Activated effector memory CD4-positive, alpha-beta T cell treated with anti-CD3 and anti-CD28 coated beads, Interleukin-2, amount 50 U/mL, for 16 hours (primary cell): ENCODE measurements around the gene FGFRL1.
A peak's percentile ranks its signal among the peaks of the same experiment; 100 is the strongest.
"Not testable (repeated sequence)": the region's sequence is repeated elsewhere in the genome, so short reads cannot be mapped to it uniquely, and the experiment has no call there.

Experiments used
- DNase-seq: peaks from one replicate; pipeline ENCODE4 v3.0.0-alpha.2; 2020

The FGFRL1 gene

DNA sequence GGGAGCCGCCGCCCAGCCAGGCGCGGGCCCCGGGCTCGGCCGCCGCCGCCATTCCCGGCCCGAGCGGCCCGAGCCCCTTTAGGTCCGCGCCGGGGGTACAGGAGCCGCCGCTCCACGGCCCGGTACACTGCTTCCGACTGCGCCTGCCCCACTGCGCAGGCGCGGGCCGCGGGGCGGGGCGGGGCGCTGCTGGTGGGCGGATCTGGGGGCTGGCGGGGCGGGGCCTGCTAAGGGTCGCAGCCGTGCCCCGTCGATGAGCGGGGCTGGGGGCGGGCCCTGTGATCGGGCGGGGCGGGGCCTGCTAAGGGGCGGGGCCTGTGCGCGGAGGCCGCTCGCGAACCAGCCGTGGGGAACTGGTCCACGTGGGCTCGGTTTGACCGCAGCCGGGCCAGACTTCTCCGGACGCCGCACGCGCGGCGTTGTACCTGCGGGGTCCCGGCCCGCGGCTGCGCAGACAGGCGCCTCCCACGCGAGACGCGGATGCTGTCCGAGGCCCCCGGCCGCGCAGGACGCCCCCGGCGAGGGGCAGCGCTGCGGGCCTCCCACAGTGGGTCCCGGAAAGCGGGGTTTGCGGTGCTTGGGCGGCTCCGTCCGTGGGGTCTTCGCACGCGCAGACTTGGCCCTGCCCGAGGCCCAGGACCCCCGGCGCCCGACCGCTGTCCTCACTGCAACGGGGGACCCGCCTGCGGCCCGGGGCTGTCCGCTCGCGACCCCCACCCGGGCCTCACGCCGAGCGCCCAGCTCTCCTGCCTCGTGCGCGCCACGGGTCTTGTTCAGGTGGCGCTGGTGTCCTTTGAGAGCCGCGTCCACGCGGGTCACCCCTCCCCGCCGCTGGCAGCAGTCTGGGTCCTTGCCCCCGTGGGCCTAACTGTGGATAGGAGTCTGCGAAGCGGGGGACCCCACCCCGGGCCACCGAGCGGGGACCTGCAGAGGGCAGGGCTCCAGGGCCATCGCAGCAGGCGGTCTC is 37.7 kb upstream of the FGFRL1 start, which contains the start of gene DGKQ:
Gene DGKQ, minus strand, starts transcription at position 139 of the 967 bp plus-strand sequence. Its CDS starts 87 bp downstream, at position 52.
- peak; percentile 96 for DNase-seq

- DNase-seq, result no peak
Observed at GRCh38 chr4:974668-975067, 36.8 kb upstream of the FGFRL1 start.

DNA sequence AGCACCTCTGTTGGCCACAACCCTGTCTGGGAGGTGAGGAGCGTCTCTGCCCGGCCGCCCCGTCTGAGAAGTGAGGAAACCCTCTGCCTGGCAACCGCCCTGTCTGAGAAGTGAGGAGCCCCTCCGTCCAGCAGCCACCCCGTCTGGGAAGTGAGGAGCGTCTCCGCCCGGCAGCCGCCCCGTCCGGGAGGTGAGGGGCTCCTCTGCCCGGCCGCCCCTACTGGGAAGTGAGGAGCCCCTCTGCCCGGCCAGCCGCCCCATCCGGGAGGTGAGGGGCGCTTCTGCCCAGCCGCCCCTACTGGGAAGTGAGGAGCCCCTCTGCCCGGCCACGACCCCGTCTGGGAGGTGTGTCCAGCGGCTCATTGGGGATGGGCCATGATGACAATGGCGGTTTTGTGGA is 35.4 kb upstream of the FGFRL1 start:
- not testable (repeated sequence) for DNase-seq

GRCh38 chr4:978957-979701 is 32.3 kb upstream of the FGFRL1 start:
- DNase-seq, result no peak

GRCh38 chr4:982291-982690 is 29.1 kb upstream of the FGFRL1 start:
- no peak for DNase-seq

GRCh38 chr4:982814-983213 is 28.6 kb upstream of the FGFRL1 start:
- no peak for DNase-seq

- no peak for DNase-seq
Observed at GRCh38 chr4:984336-985054, 26.9 kb upstream of the FGFRL1 start.

DNA sequence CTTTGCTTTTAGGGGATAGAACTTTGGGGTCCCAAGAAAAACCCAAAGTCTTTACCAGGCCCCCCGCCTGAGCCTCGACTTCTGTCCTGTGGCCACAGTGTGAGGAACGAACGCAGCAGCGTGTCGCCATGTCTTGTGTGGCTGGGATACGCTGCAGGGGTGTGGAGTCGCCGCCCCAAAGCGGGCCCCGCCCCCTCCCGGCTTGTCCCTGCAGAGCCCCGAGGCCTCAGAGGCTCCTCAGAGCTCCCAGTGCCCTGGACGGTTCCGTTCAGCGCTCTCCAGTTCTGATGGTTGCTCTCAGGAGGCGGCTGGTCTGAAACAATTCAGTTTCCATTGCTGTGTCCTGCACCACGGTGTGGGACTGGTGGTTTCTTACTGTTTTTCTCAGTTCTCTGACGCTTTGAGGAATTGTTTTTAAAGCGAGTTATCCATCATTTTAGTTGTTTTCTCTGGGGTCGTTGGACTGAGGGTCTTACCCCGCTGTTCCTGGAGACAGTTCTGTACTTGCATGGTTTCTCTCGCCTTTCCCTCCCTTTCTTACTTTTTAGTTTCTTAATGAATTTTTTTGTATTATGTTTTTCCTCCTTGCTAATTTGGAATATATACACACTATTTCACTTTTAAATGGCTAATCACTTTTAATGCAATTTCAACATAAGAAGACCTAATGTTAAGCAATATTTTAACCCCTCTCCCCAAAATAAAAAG is 26.1 kb upstream of the FGFRL1 start:
- peak; percentile 91 for DNase-seq

DNA sequence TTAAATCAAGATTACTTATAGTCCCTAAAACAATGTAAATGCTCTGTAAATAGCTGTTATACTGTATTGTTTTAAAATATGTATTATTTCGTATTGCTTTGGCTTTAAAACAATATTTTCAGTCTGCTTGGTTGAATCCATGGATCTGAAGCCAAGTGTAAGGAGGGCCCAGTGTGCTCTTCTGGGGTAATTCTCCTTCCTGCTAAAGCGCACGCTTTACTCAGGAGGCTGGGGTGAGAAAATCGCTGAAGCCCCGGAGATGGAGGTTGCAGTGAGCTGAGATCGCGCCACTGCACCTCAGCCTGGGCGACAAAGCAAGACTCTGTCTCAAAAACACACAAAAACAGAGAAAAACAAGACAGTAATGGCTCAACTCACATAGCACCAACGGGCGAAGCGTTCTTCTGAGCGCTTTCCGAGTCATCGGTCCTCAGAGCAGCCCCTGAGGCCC is 25.0 kb upstream of the FGFRL1 start:
- DNase-seq, result no peak

DNA sequence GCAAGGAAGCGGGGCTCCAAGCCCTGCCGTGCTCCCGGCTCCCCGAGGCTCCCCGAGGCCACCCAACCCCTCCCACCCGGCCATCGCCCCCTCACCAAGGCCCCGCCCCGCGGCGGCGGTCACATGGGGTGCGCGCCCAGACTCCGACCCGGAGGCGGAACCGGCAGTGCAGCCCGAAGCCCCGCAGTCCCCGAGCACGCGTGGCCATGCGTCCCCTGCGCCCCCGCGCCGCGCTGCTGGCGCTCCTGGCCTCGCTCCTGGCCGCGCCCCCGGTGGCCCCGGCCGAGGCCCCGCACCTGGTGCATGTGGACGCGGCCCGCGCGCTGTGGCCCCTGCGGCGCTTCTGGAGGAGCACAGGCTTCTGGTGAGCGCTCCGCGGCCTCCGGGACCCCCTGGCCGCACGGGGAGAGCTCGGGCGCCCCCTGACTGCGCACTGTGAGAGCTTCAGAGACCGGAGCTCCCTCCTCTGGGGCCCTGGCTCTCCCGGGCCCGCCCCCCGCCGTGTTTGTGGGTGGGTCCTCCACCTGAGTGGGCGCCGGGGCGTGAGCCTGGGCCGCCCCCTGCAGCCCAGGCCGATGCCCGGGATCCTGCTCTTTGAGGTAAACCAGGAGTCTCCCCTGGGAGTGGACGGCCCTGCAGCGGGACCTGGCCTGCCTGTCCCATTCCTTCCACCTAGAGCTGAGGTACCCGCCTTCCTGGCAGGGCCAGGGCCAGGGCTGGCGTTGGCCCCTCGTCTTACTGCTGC is 24.4 kb upstream of the FGFRL1 start, which contains the start of gene IDUA:
Gene IDUA, plus strand, starts transcription at position 166 of the 745 bp plus-strand sequence. Its CDS starts 41 bp downstream, at position 207.
- peak; percentile 94 for DNase-seq

- DNase-seq, result no peak
Observed at GRCh38 chr4:987624-988513, 23.6 kb upstream of the FGFRL1 start.

- no peak for DNase-seq
Observed at GRCh38 chr4:988726-989721, 22.4 kb upstream of the FGFRL1 start.

- no peak for DNase-seq
Observed at GRCh38 chr4:989722-990471, 21.5 kb upstream of the FGFRL1 start.

DNA sequence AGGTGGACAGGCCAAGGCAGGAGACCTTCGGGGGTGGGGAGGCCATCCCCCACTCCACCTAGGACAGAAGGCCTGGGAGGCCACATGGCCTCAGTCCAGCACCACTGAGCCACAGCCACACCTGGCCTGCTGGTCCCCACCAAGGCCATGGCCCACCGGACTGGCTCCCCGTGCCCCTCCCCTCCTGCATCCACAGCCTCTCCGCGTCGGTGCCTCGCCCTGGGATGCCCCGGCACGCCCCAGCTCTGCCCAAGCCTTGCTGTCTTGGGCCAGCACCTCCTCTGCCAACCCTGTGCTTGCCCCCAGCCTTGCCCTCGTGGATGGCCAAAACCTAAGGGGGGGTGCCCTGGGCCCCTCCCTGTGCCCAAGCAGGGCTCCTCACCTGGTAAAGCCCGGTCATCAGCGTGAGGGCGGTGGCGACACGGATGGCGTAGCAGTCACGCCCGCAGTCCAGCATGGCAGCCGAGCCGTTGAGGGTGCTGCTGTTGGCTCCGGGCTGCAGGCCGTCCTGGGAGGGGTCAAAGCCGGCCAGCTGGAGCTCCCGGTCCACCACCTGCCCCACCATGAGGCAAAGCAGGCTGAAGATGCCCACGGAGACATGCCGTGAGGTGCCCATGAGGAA is 20.6 kb upstream of the FGFRL1 start:
- no peak for DNase-seq

GRCh38 chr4:991451-992296 is 19.8 kb upstream of the FGFRL1 start:
- no peak for DNase-seq

DNA sequence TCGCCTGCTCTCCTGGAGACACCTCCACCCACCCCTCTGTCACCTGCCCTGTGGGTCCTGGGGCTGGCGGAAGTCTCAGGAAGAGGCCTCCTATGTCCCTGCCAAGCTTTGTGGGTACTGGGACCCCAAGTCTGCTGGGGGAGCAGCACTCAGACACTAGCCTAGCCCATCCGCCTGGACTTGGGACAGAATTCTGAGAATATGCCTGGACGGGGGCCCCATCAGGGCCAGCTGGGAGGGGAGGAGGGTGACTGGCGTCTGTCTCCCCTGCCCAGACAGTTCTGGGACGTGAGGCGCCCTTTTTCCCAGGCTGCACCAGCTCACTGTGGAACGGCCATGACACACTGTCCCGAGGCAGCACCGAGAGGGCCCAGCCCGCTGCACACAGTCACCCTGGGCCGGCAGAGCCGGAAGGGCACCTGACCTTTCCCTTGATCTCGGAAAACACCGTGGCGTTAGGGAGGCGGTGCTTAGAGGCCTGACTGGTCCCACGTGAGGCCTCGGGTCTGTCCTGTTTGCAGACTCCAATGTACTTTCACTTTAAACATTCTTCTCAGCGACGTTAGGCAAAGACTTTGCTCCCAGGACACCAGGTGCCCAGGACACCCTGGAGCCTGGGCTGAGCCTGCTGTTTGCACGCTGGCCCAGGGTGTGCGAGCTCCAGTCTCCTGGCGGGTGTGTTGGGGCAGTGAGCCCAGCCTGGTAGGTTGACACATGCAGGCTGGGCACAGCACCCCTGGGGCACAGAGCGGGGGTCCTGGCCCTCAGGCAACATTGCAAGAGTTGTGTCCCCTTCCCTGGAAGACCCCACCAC is 18.9 kb upstream of the FGFRL1 start:
- DNase-seq, result no peak
